Psoas muscle (tissue), 8 donors: Measurements from ENCODE around the gene ZBTB38. TPM values are rescaled to one million over a fixed set of nuclear protein-coding genes. Genes with fewer than 3 reads are reported as not detected.

Experiments
- ATAC-seq, 4 donors: fragments of 200-7000 bp; cut with Tn5 transposase; one replicate each; pipeline ENCODE4 v1.9.1; 2020; ENCODE audit warnings: moderate library complexity in 3 of 4, mild to moderate bottlenecking in 2 of 4
- DNase-seq, 2 donors: peaks; one replicate each; pipeline ENCODE4 v3.0.0-alpha.2; 2020
- H3K27ac ChIP-seq: fragments of 200-600 bp; one replicate; pipeline ENCODE4 v1.8.0; 2022
- H3K27me3 ChIP-seq, 3 donors: fragments of 200-600 bp in 1 of 3; one replicate each; pipeline versions ENCODE4 v1.6.1 to v1.8.0; 2013 to 2022; ENCODE audit warnings: low read length in 2 of 3, mild to moderate bottlenecking in 2 of 3, moderate library complexity in 1 of 3; ENCODE audit not compliant: insufficient read depth in 3 of 3
- H3K36me3 ChIP-seq, 2 donors: fragments of 200-600 bp in 1 of 2; one replicate each; pipeline versions ENCODE4 v1.6.1 to v1.8.0; 2013 to 2022; ENCODE audit warnings: low read depth in 1 of 2, mild to moderate bottlenecking in 1 of 2, moderate library complexity in 1 of 2; ENCODE audit not compliant: insufficient read depth in 1 of 2
- H3K4me1 ChIP-seq: fragments of 200-600 bp; one replicate; pipeline ENCODE4 v1.8.0; 2022
- H3K4me3 ChIP-seq: fragments of 200-600 bp; one replicate; pipeline ENCODE4 v1.8.0; 2022; ENCODE audit warnings: mild to moderate bottlenecking
- H3K9me3 ChIP-seq: fragments of 200-600 bp; one replicate; pipeline ENCODE4 v1.8.0; 2022
- WGBS, 3 donors: extraction: QIAGEN DNeasy Blood & Tissue Kit; methylation state at CpG; one replicate each; pipeline versions ENCODE4 v1.1.6 to v1.1.7; 2013; 5-methylcytosine and 5-hydroxymethylcytosine counted together
- intact Hi-C, 2 donors: fragments of 100-400 bp; cut with DNase I; formaldehyde crosslinking; loops; one replicate each; pipeline versions ENCODE4 v1.11.0 to v1.14.2; 2022
- polyA plus RNA-seq, 3 donors: library from polyadenylated mRNA; stranded (reverse); fragments of 200-250 nt; gene quantifications; one replicate each; pipeline ENCODE4 v1.2.3, GENCODE V29; 2013
- total RNA-seq, 4 donors: library from RNA; stranded (reverse); fragmentation: NEBNext Ultra II Directional in 2 of 4; extraction: Animal tissue kit (Norgen Biotek cat#: 25700) in 2 of 4; gene quantifications; one replicate each; pipeline versions ENCODE4 v1.2.1 to v1.2.4, GENCODE V29; 2021 to 2023
- TF ChIP-seq, protein P1 (sequence below): fragments of 200-600 bp; IDR thresholded peaks from one replicate; pipeline ENCODE4 v1.8.0; 2022; ENCODE audit warnings: antibody characterized with exemption
- donor health status: healthy with polysubstance abuse.
- donor health status: DM: no; HTN: no; CAD: no; lungs with moderate emphysema.
- donor health status: Bipolar disorder and iron deficiency.
- donor health status: healthy.
- donor health status: DM: yes; HTN: yes; CAD: no.
- donor health status: DM: no; HTN: no; CAD: no.
- donor health status: DM: no; HTN: no; CAD: no.
- donor health status: DM: yes; HTN: yes; CAD: no.

ZBTB38 gene
- total and polyA plus RNA-seq, 7 donors = 24.2 to 212 (median 61.7) TPM

GRCh38 chr3:141391298-141391990, 23.1 kb downstream of the ZBTB38 start:
- Histone ChIP-seq H3K9me3 (no peaks in the 10 kb centered on the region), H3K4me3 (no peak overlapping the region), H3K4me1 (no peaks in the 10 kb centered on the region), H3K27ac (no peak overlapping the region), H3K27me3 (no peaks in the 10 kb centered on the region), H3K36me3 (peaks cover 0 to 2% of the 10 kb centered on the region in 2 donors)
- intact Hi-C loops = no loop called here
- TF ChIP-seq, protein P1, sequence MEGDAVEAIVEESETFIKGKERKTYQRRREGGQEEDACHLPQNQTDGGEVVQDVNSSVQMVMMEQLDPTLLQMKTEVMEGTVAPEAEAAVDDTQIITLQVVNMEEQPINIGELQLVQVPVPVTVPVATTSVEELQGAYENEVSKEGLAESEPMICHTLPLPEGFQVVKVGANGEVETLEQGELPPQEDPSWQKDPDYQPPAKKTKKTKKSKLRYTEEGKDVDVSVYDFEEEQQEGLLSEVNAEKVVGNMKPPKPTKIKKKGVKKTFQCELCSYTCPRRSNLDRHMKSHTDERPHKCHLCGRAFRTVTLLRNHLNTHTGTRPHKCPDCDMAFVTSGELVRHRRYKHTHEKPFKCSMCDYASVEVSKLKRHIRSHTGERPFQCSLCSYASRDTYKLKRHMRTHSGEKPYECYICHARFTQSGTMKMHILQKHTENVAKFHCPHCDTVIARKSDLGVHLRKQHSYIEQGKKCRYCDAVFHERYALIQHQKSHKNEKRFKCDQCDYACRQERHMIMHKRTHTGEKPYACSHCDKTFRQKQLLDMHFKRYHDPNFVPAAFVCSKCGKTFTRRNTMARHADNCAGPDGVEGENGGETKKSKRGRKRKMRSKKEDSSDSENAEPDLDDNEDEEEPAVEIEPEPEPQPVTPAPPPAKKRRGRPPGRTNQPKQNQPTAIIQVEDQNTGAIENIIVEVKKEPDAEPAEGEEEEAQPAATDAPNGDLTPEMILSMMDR = no peak
- DNase-seq (no peak), ATAC-seq (no peak)
- 89 to 94% (median 93%) methylated on average over 4 of the region's 4 CpGs for WGBS, 3 donors

GRCh38 chr3:141391991-141392316, 23.6 kb downstream of the ZBTB38 start:
- DNase-seq (no peak), ATAC-seq (no peak)
- Histone ChIP-seq H3K4me3 (no peak overlapping the region), H3K4me1 (no peaks in the 10 kb centered on the region), H3K27ac (no peak overlapping the region), H3K9me3 (no peaks in the 10 kb centered on the region), H3K27me3 (no peaks in the 10 kb centered on the region), H3K36me3 (peaks cover 0 to 2% of the 10 kb centered on the region in 2 donors)
- TF ChIP-seq, protein P1 = no peak
- 79 to 85% (median 82%) methylated on average over 4 of the region's 4 CpGs for WGBS, 3 donors
- intact Hi-C loops = no loop called here

- ATAC-seq = no peak
- TF ChIP-seq, protein P1 = no peak
- H3K27ac ChIP-seq = no peak overlapping the region
- H3K4me1 ChIP-seq = no peaks in the 10 kb centered on the region
- no peak for DNase-seq
- intact Hi-C loops = no loop called here
- H3K4me3 ChIP-seq = no peak overlapping the region
- H3K9me3 ChIP-seq = no peaks in the 10 kb centered on the region
- no peaks in the 10 kb centered on the region for H3K27me3 ChIP-seq
- H3K36me3 ChIP-seq = peaks cover 0 to under 1% of the 10 kb centered on the region in 2 donors
- WGBS, 3 donors = 90 to 94% (median 91%) methylated on average over 5 of the region's 5 CpGs
Measured at GRCh38 chr3:141392416-141392815, 24.1 kb downstream of the ZBTB38 start.

- no peak overlapping the region for H3K27ac ChIP-seq
- 78 to 87% (median 81%) methylated on average over 6 of the region's 6 CpGs for WGBS, 3 donors
- intact Hi-C loops = no loop called here
- TF ChIP-seq, protein P1 = no peak
- H3K4me3 ChIP-seq = no peak overlapping the region
- DNase-seq (no peak), ATAC-seq (no peak)
- no peaks in the 10 kb centered on the region for H3K36me3 ChIP-seq
- H3K27me3 ChIP-seq = no peaks in the 10 kb centered on the region
- H3K4me1 ChIP-seq = no peaks in the 10 kb centered on the region
- H3K9me3 ChIP-seq = no peaks in the 10 kb centered on the region
Measured at GRCh38 chr3:141392897-141393734, 24.8 kb downstream of the ZBTB38 start.
